Measurements from ENCODE around the gene RFX7.
"Not testable (repeated sequence)": the region's sequence is repeated elsewhere in the genome, so short reads cannot be mapped to it uniquely, and the experiment has no call there.

The RFX7 gene

DNA sequence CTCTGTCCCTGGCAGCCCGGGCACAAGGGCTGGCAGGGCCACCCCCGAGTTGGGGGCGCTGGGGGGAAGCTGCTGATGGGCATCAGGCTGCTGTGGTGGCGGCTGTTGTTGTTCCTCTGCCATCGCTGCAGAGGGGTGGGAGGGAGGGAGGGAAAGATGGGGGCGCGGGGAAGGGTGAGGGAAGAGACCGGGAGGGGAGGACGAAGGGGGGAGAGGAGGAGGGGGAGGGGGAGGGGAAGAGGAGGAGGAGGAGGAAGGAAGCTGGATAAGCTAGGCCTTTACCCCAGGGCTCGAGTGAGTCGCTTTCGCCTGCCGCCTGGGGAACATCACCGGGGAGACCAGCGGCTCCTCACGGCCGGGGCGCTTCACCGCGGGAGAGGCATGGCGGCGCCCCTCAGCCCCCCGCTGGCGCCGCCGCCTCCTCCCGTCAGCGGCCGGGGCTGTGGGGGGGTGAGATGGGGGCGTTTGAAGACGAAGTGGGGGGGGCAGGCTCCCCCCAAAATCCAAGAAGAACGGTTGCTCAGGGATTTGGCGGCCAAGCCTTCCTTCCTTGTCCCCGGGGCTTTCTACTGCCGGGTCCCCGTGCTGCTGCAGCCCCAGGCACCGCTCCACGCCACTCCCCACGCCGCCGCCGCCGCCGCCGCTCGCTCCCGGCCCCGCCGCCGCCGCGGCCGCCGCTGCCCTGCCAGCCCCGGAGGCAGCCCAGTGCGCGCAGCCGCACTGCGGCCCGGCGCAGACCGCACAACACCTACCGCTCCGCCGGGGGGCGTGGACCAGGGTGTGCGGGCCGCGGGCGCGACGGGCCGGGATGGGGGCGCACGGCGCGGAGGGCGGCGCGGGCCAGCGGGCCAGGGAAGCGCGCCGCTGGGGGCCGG is at the start of gene RFX7:
TSS of gene RFX7 (minus strand) at position 717 of the 875 bp plus-strand sequence. CDS start at position 123, 594 bp downstream.
- peak; percentile 79 to 83 for DNase-seq

DNA sequence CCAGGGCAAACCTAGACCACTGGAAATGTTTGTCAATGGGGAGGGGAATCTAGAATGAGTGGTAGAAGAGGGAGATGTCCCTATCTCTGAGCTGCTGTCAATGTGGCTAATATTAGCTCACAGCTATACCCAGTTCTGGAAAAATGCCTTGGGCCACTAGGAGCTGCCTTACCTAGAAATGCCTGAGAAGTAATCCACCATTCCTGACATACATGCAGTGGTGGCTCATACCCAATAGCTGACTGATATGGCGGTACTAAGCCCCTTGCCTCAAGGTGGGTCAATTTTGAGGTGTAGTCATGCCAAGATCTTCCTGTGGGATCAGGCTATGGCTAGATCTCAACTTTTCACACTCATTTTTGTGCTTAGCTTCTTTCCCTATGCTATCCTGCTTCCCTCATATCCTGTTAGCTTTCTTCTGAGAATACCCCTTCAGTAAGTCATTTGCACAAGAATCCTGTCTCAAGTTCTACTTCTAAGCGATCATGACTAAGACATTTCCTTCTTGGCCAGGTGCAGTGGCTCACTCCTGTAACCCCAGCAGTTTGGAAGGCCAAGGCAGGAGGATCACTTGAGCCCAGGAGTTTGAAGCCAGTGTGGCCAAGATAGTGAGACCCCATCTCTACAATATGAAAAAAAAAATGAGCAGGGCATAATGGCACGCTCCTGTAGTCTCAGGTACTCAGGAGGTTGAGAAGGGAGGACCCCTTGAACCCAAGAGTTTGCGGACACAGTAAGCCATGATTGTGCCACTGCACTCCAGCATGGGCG is 49.1 kb upstream of the RFX7 start:
- DNase-seq = no peak

- DNase-seq = no peak
Measured at GRCh38 chr15:56291741-56292140, 48.1 kb upstream of the RFX7 start.

DNA sequence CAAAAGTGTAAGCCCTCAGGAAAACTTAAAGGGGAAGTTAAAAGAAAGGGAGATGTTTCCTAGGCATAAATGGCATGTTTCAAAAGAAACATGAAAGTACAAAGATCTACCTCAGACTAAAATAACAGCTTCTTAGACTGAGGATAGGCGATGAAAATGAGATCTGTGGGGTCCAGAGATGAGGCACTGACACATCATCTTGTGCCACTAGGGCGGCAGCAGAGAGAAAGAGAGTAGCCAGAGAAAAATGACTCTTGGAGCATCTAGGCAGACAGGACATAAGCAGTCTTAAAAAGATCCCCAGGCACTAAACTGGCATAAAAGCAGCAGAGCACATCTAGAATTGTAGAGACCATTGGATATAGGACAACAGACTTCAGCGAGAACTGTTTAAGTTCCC is 42.5 kb upstream of the RFX7 start:
- DNase-seq = no peak

DNA sequence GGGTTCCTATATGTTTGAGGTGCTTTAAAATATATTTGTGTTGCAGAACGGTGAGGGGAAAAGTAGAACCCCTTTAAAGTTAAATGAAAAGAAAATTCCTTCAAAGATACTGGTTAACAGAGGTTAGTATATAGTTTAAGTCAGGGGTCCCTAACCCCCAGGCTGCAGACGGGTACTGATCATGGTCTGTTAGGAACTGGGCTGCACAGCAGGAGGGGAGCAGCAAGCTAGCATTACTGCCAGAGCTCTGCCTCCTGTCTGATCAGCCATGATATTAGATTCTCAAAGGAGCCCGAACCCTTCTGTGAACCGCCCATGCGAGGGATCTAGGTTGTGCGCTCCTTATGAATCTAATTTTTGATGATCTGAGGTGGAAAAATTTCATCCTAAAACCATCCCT is 37.5 kb upstream of the RFX7 start:
- DNase-seq = no peak

- no peak for DNase-seq
Measured at GRCh38 chr15:56273724-56274123, 30.0 kb upstream of the RFX7 start.

DNA sequence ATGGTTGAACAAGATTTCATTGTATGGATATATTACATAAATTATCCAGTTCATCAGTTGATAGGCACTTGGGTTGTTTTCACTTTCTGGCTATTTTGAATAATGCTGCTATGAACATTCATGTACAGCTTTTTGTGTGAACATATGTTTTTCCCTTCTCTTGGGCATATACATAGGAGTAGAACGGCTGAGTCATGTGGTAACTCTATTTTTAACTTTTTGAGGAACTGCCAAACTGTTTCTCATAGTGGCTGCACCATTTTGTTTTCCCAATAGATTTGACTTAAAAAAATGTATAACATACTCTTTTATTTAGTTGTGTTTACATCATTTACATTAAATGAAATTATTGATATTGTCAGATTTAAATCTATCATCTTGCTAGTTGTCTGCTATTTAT is 28.8 kb upstream of the RFX7 start:
- DNase-seq = no peak

GRCh38 chr15:56266465-56266864 is 22.8 kb upstream of the RFX7 start:
- DNase-seq = not testable (repeated sequence)

GRCh38 chr15:56261854-56262509 is 18.3 kb upstream of the RFX7 start:
- no peak for DNase-seq

GRCh38 chr15:56257306-56257705 is 13.6 kb upstream of the RFX7 start:
- not testable (repeated sequence) for DNase-seq

GRCh38 chr15:56254265-56254664 is 10.6 kb upstream of the RFX7 start:
- no peak for DNase-seq

DNA sequence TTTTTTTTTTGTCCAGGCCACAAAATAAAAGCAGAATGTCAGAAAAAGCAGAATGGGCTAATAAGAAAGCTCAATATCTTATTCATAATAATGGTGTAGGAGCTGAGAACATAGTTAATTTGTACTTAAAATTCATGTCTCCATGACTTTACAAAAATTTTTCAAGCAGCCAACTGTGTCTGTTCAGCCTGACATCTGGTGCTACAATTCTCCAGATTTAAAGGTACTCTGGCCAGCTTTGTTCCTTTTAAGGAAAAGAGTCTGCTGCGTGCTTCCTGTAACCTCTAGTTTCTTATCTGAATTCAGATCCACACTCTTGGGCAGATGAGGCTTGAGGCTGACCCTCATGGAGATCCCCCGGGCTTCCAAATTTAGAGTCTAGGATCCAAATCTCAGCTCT is 8.7 kb upstream of the RFX7 start:
- no peak for DNase-seq

GRCh38 chr15:56251315-56252095 is 7.8 kb upstream of the RFX7 start:
- no peak for DNase-seq

DNA sequence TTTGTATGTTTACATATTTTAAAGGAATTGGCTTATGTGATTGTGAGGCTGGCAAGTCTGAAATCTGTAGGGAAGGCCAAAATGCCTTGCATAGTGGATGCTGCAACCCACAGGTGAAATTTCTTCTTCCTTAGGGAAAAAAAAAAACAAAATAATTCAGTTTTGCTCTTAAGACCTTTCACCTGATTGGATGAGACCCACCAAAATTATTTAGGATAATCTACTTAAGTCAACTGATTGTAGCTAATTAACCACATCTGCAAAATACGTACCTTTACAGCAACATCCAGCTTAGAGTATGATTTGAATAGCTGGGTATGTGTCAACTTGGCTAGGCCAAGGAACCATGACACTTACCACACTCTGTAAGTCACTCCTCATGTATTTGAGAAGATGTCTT is 6.9 kb upstream of the RFX7 start:
- DNase-seq = no peak

GRCh38 chr15:56249092-56249491 is 5.4 kb upstream of the RFX7 start:
- DNase-seq = no peak

DNA sequence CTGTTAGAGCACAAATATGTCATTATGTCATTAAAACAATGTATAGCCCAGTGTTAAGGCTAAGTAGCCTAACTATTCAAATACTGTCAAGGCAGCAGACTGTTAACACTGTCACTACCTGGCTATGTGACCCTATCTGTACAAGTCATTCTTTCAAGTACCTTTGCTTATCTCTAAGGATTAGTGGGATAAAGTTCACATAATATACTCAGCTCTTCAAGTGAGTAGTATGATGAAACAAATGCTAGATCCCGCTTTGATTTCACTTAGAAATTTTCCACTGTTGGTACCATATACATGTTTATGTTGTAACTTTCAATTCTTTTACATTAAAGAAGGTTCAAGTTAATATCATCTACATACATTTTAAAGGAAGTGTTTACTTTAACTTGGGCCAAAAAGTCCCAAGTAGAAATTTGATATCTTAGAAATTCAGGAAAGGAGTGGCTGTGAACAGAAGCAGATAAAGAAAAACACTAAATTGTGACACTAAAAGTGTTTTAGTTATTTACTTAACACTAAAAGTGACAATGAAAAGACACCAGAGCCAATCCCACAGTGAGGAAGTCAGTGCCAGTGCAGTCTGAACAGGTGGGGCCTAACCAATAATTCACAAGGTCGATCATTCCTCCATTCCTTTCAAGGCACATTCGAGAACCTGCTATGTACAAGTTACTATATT is 4.8 kb upstream of the RFX7 start:
- no peak for DNase-seq

GRCh38 chr15:56247266-56247665 is 3.6 kb upstream of the RFX7 start:
- DNase-seq = no peak

DNA sequence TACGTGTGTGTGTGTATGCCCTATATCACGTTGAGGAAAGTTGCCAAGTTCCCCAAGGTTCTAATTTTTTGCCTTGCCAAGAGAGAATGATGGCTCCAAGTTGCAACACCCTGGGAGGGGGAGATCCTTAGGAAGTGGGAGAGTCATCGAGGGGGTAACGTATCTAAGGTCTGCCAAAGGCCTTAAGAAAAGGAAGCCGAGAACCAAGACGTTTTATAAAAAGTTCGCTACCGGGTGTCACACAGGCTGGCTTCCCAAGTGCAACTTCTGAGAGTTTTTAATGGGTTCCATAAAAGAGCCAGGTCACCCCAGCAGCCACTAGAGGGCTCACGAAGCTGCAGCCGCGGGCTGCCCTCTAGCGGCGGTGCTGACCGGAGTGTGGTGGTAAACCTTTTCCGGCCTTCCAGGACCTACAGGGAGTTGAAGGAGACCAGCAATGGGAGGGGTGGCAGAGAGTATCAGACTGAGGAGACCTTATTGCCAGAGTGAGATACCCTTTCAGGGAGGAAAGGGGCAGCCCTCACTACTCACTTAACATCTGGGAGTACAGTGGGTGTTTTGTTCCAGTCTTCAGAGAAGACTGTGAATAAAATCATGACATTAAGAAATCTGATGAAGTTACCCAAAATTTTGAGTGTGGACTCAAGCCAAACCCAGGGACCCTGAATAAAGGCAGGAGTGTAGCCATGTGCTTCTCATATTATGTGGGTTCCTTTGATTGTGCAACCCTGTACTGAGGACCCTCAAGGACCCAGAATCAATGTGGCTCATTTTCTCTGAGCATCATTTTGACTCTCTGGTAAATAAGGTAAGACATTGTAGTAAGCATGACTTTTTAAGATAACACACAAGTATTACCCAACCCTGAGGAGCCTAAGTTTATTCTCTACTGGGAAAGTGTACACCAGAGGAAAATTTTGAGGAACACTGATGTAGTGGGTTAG is 2.5 kb upstream of the RFX7 start:
- DNase-seq = peak; percentile 86 to 91

- DNase-seq = peak in 1 of 2 donors; percentile 27
Measured at GRCh38 chr15:56244811-56245576, 1.3 kb upstream of the RFX7 start.
